K562 (cell line): ENCODE measurements around the gene DLGAP1. TPM values are rescaled to one million over a fixed set of nuclear protein-coding genes. Genes with fewer than 3 reads are reported as not detected.
A peak's percentile ranks its signal among the peaks of the same experiment; 100 is the strongest.

Experiments
- ATAC-seq: fragments of 200-7000 bp; cut with Tn5 transposase; 3 replicates; pipeline ENCODE4 v1.9.1; 2020; ENCODE audit warnings: moderate library complexity
- BruUV-seq: library from RNA; stranded (reverse); fragments of 400-500 nt; replicated peaks from 2 replicates; lab custom pipeline; 2021; lab: Mats Ljungman, UMichigan
- CTCF ChIA-PET: fragments of 300-600 bp; formaldehyde crosslinking; extraction: SDS; loops from one replicate; lab custom pipeline; 2021; ENCODE audit warnings: low intra/inter-chr PET ratio; lab: Yijun Ruan, JAX
- POLR2A ChIA-PET: fragments of 300-600, 350-650 bp; sonication (Branson Sonifier 250); formaldehyde crosslinking; extraction: SDS; loops from one replicate; lab custom pipeline; 2021; ENCODE audit warnings: antibody characterized with exemption, inconsistent platforms; lab: Yijun Ruan, JAX
- DNase-seq, 4 experiments: peaks; one replicate each; pipeline versions ENCODE4 v3.0.0 to v3.0.0-alpha.2; 2011 to 2018; ENCODE audit warnings: low spot score in 3 of 4, mixed read lengths in 3 of 4; ENCODE audit errors: extremely low read depth in 1 of 4
- FAIRE-seq: peaks from 2 replicates; lab custom pipeline; 2011; peaks lifted over from hg19 to GRCh38; lab: Jason Lieb, UNC
- H2AFZ ChIP-seq: 2 replicates; pipeline ENCODE4 v1.6.0; 2011; ENCODE audit warnings: low read depth, low read length, control low read depth, inconsistent platforms
- H3K27ac ChIP-seq: fragments of 200-600 bp; 3 replicates; pipeline ENCODE4 v1.8.0; 2011; ENCODE audit warnings: low read depth, mild to moderate bottlenecking, control low read depth, inconsistent platforms, low read length, moderate library complexity, mixed read lengths; ENCODE audit errors: extremely low read depth
- H3K27me3 ChIP-seq, 2 experiments: fragments of 300-600 bp in 1 of 2; 2 replicates in 1 of 2; 3 replicates in 1 of 2; pipeline versions ENCODE4 v1.6.0 to v1.8.0; 2011; ENCODE audit warnings: inconsistent platforms in 2 of 2, low read length in 2 of 2, mild to moderate bottlenecking in 1 of 2, mixed read lengths in 1 of 2, moderate library complexity in 1 of 2; ENCODE audit not compliant: control insufficient read depth in 2 of 2, insufficient read depth in 2 of 2
- H3K36me3 ChIP-seq: fragments of 300-600 bp; 3 replicates; pipeline ENCODE4 v1.8.0; 2011; ENCODE audit warnings: mild to moderate bottlenecking, low read length, inconsistent platforms; ENCODE audit not compliant: control insufficient read depth, insufficient read depth
- H3K4me1 ChIP-seq, 2 experiments: fragments of 200-600 bp in 1 of 2; replicated peaks in 1 of 2; 2 replicates in 1 of 2; 3 replicates in 1 of 2; pipeline versions ENCODE4 v1.5.1 to v1.8.0; 2011; ENCODE audit warnings: inconsistent platforms in 2 of 2, low read length in 2 of 2, mild to moderate bottlenecking in 1 of 2, mixed read lengths in 1 of 2, moderate library complexity in 1 of 2; ENCODE audit not compliant: control insufficient read depth in 2 of 2, insufficient read depth in 2 of 2
- H3K4me2 ChIP-seq: 2 replicates; pipeline ENCODE4 v1.6.1; 2011; ENCODE audit warnings: low read length, control low read depth, inconsistent platforms, mixed read lengths; ENCODE audit not compliant: insufficient read depth
- H3K4me3 ChIP-seq: fragments of 200-600 bp; sonication (generic), shearing (Covaris generic); 2 replicates; pipeline ENCODE4 v1.5.1; 2016; ENCODE audit warnings: control low read depth, inconsistent platforms
- H3K79me2 ChIP-seq: fragments of 200-600 bp; 3 replicates; pipeline ENCODE4 v1.8.0; 2011; ENCODE audit warnings: low read length, inconsistent platforms; ENCODE audit not compliant: control insufficient read depth, insufficient read depth
- H3K9ac ChIP-seq, 2 experiments: 2 replicates each; pipeline versions ENCODE4 v1.6.0 to v1.6.1; 2011; ENCODE audit warnings: low read depth in 2 of 2, low read length in 2 of 2, control low read depth in 1 of 2, inconsistent platforms in 1 of 2, mild to moderate bottlenecking in 1 of 2, mixed read lengths in 1 of 2; ENCODE audit not compliant: insufficient read depth in 1 of 2
- H3K9me1 ChIP-seq: one replicate; pipeline ENCODE4 v1.6.0; 2011; ENCODE audit warnings: inconsistent platforms, mild to moderate bottlenecking, low read length, moderate library complexity; ENCODE audit not compliant: control insufficient read depth, insufficient read depth
- H3K9me3 ChIP-seq: replicated peaks from 2 replicates; pipeline ENCODE4 v1.5.1; 2011; ENCODE audit warnings: low read depth, low read length, inconsistent platforms; ENCODE audit not compliant: control insufficient read depth, insufficient read depth
- H4K20me1 ChIP-seq: replicated peaks from 2 replicates; pipeline ENCODE4 v1.6.1; 2011; ENCODE audit warnings: low read length, inconsistent platforms, mixed read lengths; ENCODE audit not compliant: control insufficient read depth, insufficient read depth
- ARID1B ChIP-seq: fragments of 450-650 bp; IDR thresholded peaks from 2 replicates; pipeline ENCODE4 v1.6.1; 2016; ENCODE audit warnings: antibody characterized with exemption, mild to moderate bottlenecking, inconsistent platforms
- C11orf30 ChIP-seq: fragments of 450-650 bp; IDR thresholded peaks from 2 replicates; pipeline ENCODE4 v1.6.1; 2016; ENCODE audit warnings: low read depth, mild to moderate bottlenecking
- CTBP1 ChIP-seq: fragments of 450-650 bp; IDR thresholded peaks from 2 replicates; pipeline ENCODE4 v1.6.1; 2016; ENCODE audit warnings: borderline replicate concordance
- DPF2 ChIP-seq: fragments of 450-650 bp; IDR thresholded peaks from 2 replicates; pipeline ENCODE4 v1.6.1; 2016
- E2F3 ChIP-seq: fragments of 250-450 bp; sonication (Bioruptor Pico); IDR thresholded peaks from 2 replicates; pipeline ENCODE4 v1.4.0; 2020; ENCODE audit warnings: mild to moderate bottlenecking
- EP400 ChIP-seq: fragments of 450-650 bp; IDR thresholded peaks from 2 replicates; pipeline ENCODE4 v1.6.1; 2017; ENCODE audit warnings: antibody characterized with exemption, mild to moderate bottlenecking, moderate library complexity
- FIP1L1 ChIP-seq: fragments of 200-400 bp; formaldehyde crosslinking; IDR thresholded peaks from 2 replicates; pipeline ENCODE4 v1.6.1; 2018; ENCODE audit warnings: mild to moderate bottlenecking, low read depth, low read length; ENCODE audit not compliant: poor library complexity, severe bottlenecking
- FOXM1 ChIP-seq, 2 experiments: fragments of 450-650 bp in 1 of 2; sonication (generic) in 1 of 2; formaldehyde crosslinking in 1 of 2; IDR thresholded peaks; 2 replicates each; pipeline versions ENCODE4 v1.6.1 to v1.9.0; 2017 to 2022; ENCODE audit warnings: low read depth in 2 of 2, mild to moderate bottlenecking in 2 of 2, missing genetic modification reagents in 1 of 2, moderate library complexity in 1 of 2
- HBP1 ChIP-seq: fragments of 450-650 bp; formaldehyde crosslinking; IDR thresholded peaks from 2 replicates; pipeline ENCODE4 v1.4.0; 2022; ENCODE audit warnings: missing genetic modification characterization
- HINFP ChIP-seq: fragments of 450-650 bp; conservative IDR thresholded peaks from 2 replicates; pipeline ENCODE4 v1.6.1; 2016; ENCODE audit warnings: missing genetic modification characterization, low read depth, mild to moderate bottlenecking, control low read depth, missing compliant biosample characterization
- NRF1 ChIP-seq, 2 experiments: fragments of 450-650 bp; IDR thresholded peaks in 1 of 2; conservative IDR thresholded peaks in 1 of 2; 2 replicates each; pipeline ENCODE4 v1.6.1; 2014; ENCODE audit warnings: mild to moderate bottlenecking in 2 of 2
- SMARCA4 ChIP-seq: fragments of 450-650 bp; IDR thresholded peaks from 2 replicates; pipeline ENCODE4 v1.6.1; 2016
- ZBED1 ChIP-seq: IDR thresholded peaks from 2 replicates; pipeline ENCODE4 v1.6.1; 2014
- ZEB2 ChIP-seq: fragments of 450-650 bp; IDR thresholded peaks from 2 replicates; pipeline ENCODE4 v1.6.1; 2016
- ZNF316 ChIP-seq: fragments of 450-650 bp; IDR thresholded peaks from 2 replicates; pipeline ENCODE4 v1.6.1; 2016
- whole genome bisulfite sequencing: fragments of 100-300 bp; shearing (Covaris generic); methylation state at CpG from one replicate; pipeline ENCODE4 v1.1.6; 2016; ENCODE audit warnings: low coverage, mixed read lengths; ENCODE audit not compliant: insufficient coverage; ENCODE audit errors: missing lambda C conversion rate; 5-methylcytosine and 5-hydroxymethylcytosine counted together
- in situ Hi-C: fragments of 300-500 bp; cut with MboI; formaldehyde crosslinking; loops from 4 replicates; pipeline ENCODE4 v1.15.0; 2018; ENCODE audit warnings: inconsistent platforms, mixed read lengths
- intact Hi-C: fragments of 100-400 bp; cut with micrococcal nuclease; formaldehyde crosslinking; loops from 2 replicates; pipeline ENCODE4 v1.14.2; 2022
- polyA plus RNA-seq, 8 experiments: library from polyadenylated mRNA; depleted of rRNA in 4 of 8; stranded (reverse) in 5 of 8; unstranded in 3 of 8; fragments of >200 nt; fragmentation: Nextera tagmentation in 2 of 8; fragmentation: Illumina TruSeq in 1 of 8; extraction: Ambion mirVana in 2 of 8; extraction: Trizol in 1 of 8; gene quantifications; 2 replicates each; pipeline versions ENCODE4 v1.2.1 to v1.2.3, GENCODE V29; 2011 to 2014; ENCODE audit warnings: inconsistent platforms in 1 of 8, missing spikeins in 1 of 8
- total RNA-seq, 7 experiments: library from RNA; depleted of rRNA in 6 of 7; stranded (reverse); fragments of >200 nt in 6 of 7; fragmentation: Illumina TruSeq in 2 of 7; extraction: Trizol in 2 of 7; gene quantifications; 2 replicates each; pipeline versions ENCODE4 v1.2.1 to v1.2.3, GENCODE V29; 2011 to 2021; ENCODE audit warnings: low replicate concordance in 1 of 7
- TF ChIP-seq, protein P1 (sequence below): sonication (generic); IDR thresholded peaks from 2 replicates; pipeline ENCODE4 v1.6.1; 2016

Gene DLGAP1
- total and polyA plus RNA-seq, 9 of the 15 experiments (the other 6 are each of a cell fraction or from before 2014, with no cell fraction given), result 0.04 to 0.22 (median 0.08) TPM

DNA sequence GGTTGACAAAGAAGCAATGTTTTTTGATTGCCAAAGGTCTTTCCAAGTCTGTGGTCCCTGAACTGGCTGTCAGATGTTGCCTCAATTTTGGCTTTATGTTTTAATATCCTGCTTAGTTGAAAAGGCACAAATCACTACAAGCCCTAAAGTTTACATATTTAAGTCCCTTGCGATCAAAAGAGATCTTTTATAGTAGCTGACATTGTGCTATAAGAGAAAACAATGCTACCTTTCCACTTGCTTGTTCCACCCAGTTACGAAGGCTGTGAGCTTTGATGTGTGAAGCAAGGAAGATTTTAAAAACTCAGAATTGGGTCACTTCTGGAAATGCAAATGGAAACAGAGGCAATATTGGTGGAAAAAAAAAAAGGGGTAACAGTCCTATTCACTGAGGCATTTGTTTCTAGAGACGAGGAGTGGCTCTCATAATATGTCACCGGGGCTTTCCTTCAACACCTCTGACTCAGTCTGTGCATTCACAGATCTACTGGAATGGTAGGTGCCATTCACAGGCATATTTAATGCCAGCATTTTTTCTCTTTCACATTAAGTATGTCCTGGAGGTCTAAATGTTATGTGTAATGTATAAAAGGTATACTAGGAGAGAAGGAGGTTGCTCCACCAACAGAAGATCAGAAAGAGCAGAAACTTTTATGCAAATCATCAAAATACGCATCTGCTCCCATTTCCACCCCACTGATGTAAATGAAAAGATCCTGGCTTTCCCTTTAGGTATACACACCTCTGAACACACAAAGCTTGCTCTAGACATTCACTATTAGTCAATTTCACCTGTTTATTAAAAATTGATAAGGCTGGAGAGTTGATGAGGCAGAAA, 913.3 kb downstream of the DLGAP1 start (continued):
- TF ChIP-seq HINFP (tag) (no peak), ZNF316 (peak; percentile 13; the same call in 1 of the 2 replicates)

DNA sequence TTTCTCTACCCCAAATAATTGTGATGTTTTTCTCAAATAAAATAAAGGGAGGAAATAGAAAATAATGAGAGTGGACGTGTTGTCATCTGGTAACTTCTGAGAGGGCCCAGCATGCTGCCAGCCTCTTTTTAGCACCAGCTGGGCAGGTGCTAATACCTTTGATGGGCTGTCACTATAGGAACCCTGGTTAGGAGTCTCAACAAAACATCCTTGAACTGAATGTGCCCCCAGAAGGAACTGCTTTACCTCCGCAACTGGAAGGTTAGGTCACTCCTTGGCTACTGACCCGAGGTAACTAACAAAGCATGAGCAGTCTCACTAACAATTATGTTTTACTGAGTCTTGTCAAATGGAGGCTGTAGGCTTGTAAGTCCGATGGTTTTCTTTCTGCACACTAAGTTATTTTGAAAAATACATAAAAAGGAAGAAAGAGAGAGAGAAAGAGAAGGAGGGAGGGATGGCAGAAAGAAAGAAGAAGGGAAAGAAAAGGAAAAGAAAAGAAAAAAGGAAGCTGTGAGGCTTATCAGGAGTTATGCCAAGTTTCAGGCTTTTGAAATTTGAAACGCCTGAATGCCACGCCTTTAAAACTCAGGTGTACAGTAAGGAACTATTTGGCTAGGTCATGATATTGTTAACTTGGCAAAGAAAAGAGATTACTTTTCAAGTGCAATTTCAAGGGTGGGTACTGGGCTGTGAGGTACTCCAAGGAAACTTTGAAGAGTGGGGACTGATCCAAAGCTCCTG, 914.1 kb downstream of the DLGAP1 start:
- Histone ChIP-seq H3K4me2 (peak overlapping the region; percentile 17; the same call in 1 of the 2 replicates), H2AFZ (peak overlapping the region; percentile 69), H3K27ac (no peak overlapping the region), H3K9me1 (no peaks in the 10 kb centered on the region), H3K27me3 (no peaks in the 10 kb centered on the region), H3K4me1 (peaks cover 3 to 14% of the 10 kb centered on the region in 2 experiments; a peak in 2 of 5 replicates), H3K36me3 (no peaks in the 10 kb centered on the region), H3K9me3 (no peaks in the 10 kb centered on the region), H4K20me1 (no peaks in the 10 kb centered on the region), H3K4me3 (no peak overlapping the region), H3K9ac (no peak overlapping the region), H3K79me2 (no peaks in the 10 kb centered on the region)
- CTCF ChIA-PET, result no interaction called here
- in situ Hi-C loops (no loop called here), intact Hi-C loops (no loop called here)
- ATAC-seq (peak; percentile 47), FAIRE-seq (peak; percentile 51), DNase-seq (peak in 1 of 4 experiments; percentile 31)
- POLR2A ChIA-PET, result interaction anchor here (0.7 to 2.5 kb wide), 4 partner anchors 12 to 63 kb away, joined by 3 to 9 read pairs (median 4); no protein-coding TSS in a partner anchor
- BruUV-seq, result no TSS peak
- WGBS, result 6% methylated on average over 6 of the region's 6 CpGs
- peak; percentile 31; the same call in 1 of the 2 replicates for TF ChIP-seq C11orf30
- 0 out of 2 replicates have a peak, but pooled peaks have one; percentile 17 for TF ChIP-seq EP400
- peak; percentile 38; the same call in 1 of the 2 replicates for TF ChIP-seq FOXM1 (IDR thresholded peaks at IDR 0.05; ENCODE audit: low read depth)
- no peak for TF ChIP-seq FOXM1 (CRISPR knock-in tag; IDR thresholded peaks at IDR 0.05; ENCODE audit: low read depth)
- TF ChIP-seq HBP1, result 0 out of 2 replicates have a peak, but pooled peaks have one; percentile 43
- TF ChIP-seq DPF2, result peak; percentile 53; the same call in 1 of the 2 replicates
- peak; percentile 58; the same call in 1 of the 2 replicates for TF ChIP-seq ZEB2
- peak; percentile 57; the same call in 1 of the 2 replicates for TF ChIP-seq ARID1B
- TF ChIP-seq ZBED1, result no peak
- TF ChIP-seq, protein P1, sequence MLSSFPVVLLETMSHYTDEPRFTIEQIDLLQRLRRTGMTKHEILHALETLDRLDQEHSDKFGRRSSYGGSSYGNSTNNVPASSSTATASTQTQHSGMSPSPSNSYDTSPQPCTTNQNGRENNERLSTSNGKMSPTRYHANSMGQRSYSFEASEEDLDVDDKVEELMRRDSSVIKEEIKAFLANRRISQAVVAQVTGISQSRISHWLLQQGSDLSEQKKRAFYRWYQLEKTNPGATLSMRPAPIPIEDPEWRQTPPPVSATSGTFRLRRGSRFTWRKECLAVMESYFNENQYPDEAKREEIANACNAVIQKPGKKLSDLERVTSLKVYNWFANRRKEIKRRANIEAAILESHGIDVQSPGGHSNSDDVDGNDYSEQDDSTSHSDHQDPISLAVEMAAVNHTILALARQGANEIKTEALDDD, result peak; percentile 41; the same call in 1 of the 2 replicates
- peak; percentile 21; the same call in 1 of the 2 replicates for TF ChIP-seq CTBP1
- peak; percentile 42; the same call in 1 of the 2 replicates for TF ChIP-seq SMARCA4
- no peak for TF ChIP-seq FIP1L1
- no peak for TF ChIP-seq NRF1 (conservative IDR thresholded peaks at IDR 0.05 in 1 of 2, IDR thresholded peaks at IDR 0.05 in 1 of 2)
- TF ChIP-seq E2F3 (CRISPR knock-in tag), result no peak
